Smooth muscle cell (in vitro differentiated cells): ENCODE data around the gene IGF2. TPM values are rescaled to one million over a fixed set of nuclear protein-coding genes. Genes with fewer than 3 reads are reported as not detected.

Experiments
- DNase-seq: peaks from one replicate; lab custom pipeline; 2025; ENCODE audit not compliant: unreplicated experiment; lab: John Stamatoyannopoulos, UW
- H2AFZ ChIP-seq: fragments of 200-600 bp; sonication (generic); 2 replicates; pipeline ENCODE4 v1.6.0; 2016; ENCODE audit warnings: antibody characterized with exemption, low read depth, mild to moderate bottlenecking
- H3F3A ChIP-seq: fragments of 200-600 bp; sonication (generic); 2 replicates; pipeline ENCODE4 v1.6.0; 2017; ENCODE audit warnings: antibody characterized with exemption, low read depth
- H3K27ac ChIP-seq: fragments of 200-600 bp; sonication (generic); 2 replicates; pipeline ENCODE4 v1.5.1; 2016; ENCODE audit warnings: low read depth, mild to moderate bottlenecking
- H3K27me3 ChIP-seq: fragments of 200-600 bp; sonication (generic); 2 replicates; pipeline ENCODE4 v1.6.1; 2016; ENCODE audit warnings: low read depth, mild to moderate bottlenecking
- H3K36me3 ChIP-seq: fragments of 200-600 bp; sonication (generic); 2 replicates; pipeline ENCODE4 v1.5.1; 2016; ENCODE audit warnings: low read depth
- H3K4me1 ChIP-seq: fragments of 200-600 bp; sonication (generic); 2 replicates; pipeline ENCODE4 v1.5.1; 2016; ENCODE audit warnings: low read depth
- H3K4me2 ChIP-seq: fragments of 200-600 bp; sonication (generic); 2 replicates; pipeline ENCODE4 v1.6.0; 2016; ENCODE audit warnings: mild to moderate bottlenecking
- H3K4me3 ChIP-seq: fragments of 200-600 bp; sonication (generic); 2 replicates; pipeline ENCODE4 v1.5.1; 2016; ENCODE audit warnings: mild to moderate bottlenecking
- H3K79me2 ChIP-seq: fragments of 200-600 bp; sonication (generic); 2 replicates; pipeline ENCODE4 v1.6.0; 2016; ENCODE audit warnings: low read depth, mild to moderate bottlenecking
- H3K9ac ChIP-seq: fragments of 200-600 bp; sonication (generic); 2 replicates; pipeline ENCODE4 v1.6.0; 2016; ENCODE audit warnings: low read depth
- H3K9me3 ChIP-seq: fragments of 200-600 bp; sonication (generic); replicated peaks from 2 replicates; pipeline ENCODE4 v1.5.1; 2016; ENCODE audit warnings: low read depth
- H4K20me1 ChIP-seq: fragments of 200-600 bp; sonication (generic); 2 replicates; pipeline ENCODE4 v1.6.0; 2016; ENCODE audit warnings: low read depth
- WGBS: methylation state at CpG from one replicate; pipeline ENCODE4 v1.1.7; 2016; ENCODE audit warnings: low lambda C conversion rate; 5-methylcytosine and 5-hydroxymethylcytosine counted together
- polyA plus RNA-seq: library from polyadenylated mRNA; unstranded; fragments of >200 nt; fragmentation: Nextera tagmentation; extraction: Ambion mirVana; gene quantifications from 2 replicates; pipeline ENCODE4 v1.2.1, GENCODE V29; 2016
- total RNA-seq: library from RNA; depleted of rRNA; stranded (reverse); fragments of >200 nt; gene quantifications from 2 replicates; pipeline ENCODE4 v1.2.3, GENCODE V29; 2014
- TF ChIP-seq, protein P1 (sequence below): fragments of 200-600 bp; sonication (generic); IDR thresholded peaks from 2 replicates; pipeline ENCODE4 v1.5.1; 2017; ENCODE audit warnings: borderline replicate concordance, mild to moderate bottlenecking, antibody characterized with exemption; ENCODE audit not compliant: insufficient read depth, poor library complexity, severe bottlenecking

IGF2 gene
- total and polyA plus RNA-seq, 2 experiments from 2014 or later, result 2,086 to 3,877 TPM

GRCh38 chr11:2186669-2187279, 47.6 kb upstream of the IGF2 start:
- Histone ChIP-seq H3K4me2 (no peak overlapping the region), H3K36me3 (no peaks in the 10 kb centered on the region), H4K20me1 (no peaks in the 10 kb centered on the region), H3F3A (no peaks in the 10 kb centered on the region), H3K79me2 (no peaks in the 10 kb centered on the region), H3K9me3 (no peaks in the 10 kb centered on the region), H3K4me1 (peaks cover 20% of the 10 kb centered on the region), H3K9ac (no peak overlapping the region), H3K27ac (no peak overlapping the region), H2AFZ (no peak overlapping the region), H3K4me3 (no peak overlapping the region), H3K27me3 (peaks cover 7% of the 10 kb centered on the region)
- TF ChIP-seq, protein P1, sequence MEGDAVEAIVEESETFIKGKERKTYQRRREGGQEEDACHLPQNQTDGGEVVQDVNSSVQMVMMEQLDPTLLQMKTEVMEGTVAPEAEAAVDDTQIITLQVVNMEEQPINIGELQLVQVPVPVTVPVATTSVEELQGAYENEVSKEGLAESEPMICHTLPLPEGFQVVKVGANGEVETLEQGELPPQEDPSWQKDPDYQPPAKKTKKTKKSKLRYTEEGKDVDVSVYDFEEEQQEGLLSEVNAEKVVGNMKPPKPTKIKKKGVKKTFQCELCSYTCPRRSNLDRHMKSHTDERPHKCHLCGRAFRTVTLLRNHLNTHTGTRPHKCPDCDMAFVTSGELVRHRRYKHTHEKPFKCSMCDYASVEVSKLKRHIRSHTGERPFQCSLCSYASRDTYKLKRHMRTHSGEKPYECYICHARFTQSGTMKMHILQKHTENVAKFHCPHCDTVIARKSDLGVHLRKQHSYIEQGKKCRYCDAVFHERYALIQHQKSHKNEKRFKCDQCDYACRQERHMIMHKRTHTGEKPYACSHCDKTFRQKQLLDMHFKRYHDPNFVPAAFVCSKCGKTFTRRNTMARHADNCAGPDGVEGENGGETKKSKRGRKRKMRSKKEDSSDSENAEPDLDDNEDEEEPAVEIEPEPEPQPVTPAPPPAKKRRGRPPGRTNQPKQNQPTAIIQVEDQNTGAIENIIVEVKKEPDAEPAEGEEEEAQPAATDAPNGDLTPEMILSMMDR, result peak; percentile 30
- 55% methylated on average over 16 of the region's 21 CpGs for WGBS
- no peak for DNase-seq

GRCh38 chr11:2185324-2186085, 46.3 kb upstream of the IGF2 start:
- Histone ChIP-seq H4K20me1 (no peaks in the 10 kb centered on the region), H3K4me3 (no peak overlapping the region), H3K4me2 (no peak overlapping the region), H3K9me3 (no peaks in the 10 kb centered on the region), H3K9ac (no peak overlapping the region), H3K27ac (no peak overlapping the region), H3F3A (no peaks in the 10 kb centered on the region), H3K79me2 (no peaks in the 10 kb centered on the region), H3K4me1 (peaks cover 11% of the 10 kb centered on the region), H3K27me3 (peaks cover 4% of the 10 kb centered on the region), H2AFZ (no peak overlapping the region), H3K36me3 (no peaks in the 10 kb centered on the region)
- DNase-seq, result no peak
- 88% methylated on average over 23 of the region's 23 CpGs for WGBS
- TF ChIP-seq, protein P1, result no peak

GRCh38 chr11:2182692-2183474, 43.7 kb upstream of the IGF2 start:
- WGBS, result 91% methylated on average over 16 of the region's 20 CpGs
- no peak for DNase-seq

More at GRCh38 chr11:2182692-2183474, 43.7 kb upstream of the IGF2 start:
- Histone ChIP-seq H3K36me3 (no peaks in the 10 kb centered on the region), H3K9me3 (no peaks in the 10 kb centered on the region), H3F3A (no peaks in the 10 kb centered on the region), H3K4me2 (no peak overlapping the region), H4K20me1 (no peaks in the 10 kb centered on the region), H3K27ac (no peak overlapping the region), H3K4me3 (no peak overlapping the region), H3K9ac (no peak overlapping the region), H3K4me1 (peaks cover 4% of the 10 kb centered on the region), H2AFZ (no peak overlapping the region), H3K27me3 (peaks cover 4% of the 10 kb centered on the region), H3K79me2 (no peaks in the 10 kb centered on the region)
- TF ChIP-seq, protein P1, result no peak
